ENCODE results near the gene CCDC40. TPM values are rescaled to one million over a fixed set of nuclear protein-coding genes. Genes with fewer than 3 reads are reported as not detected.

Gene CCDC40
- total RNA-seq, 1 donor from 2014 or later: 25.3 TPM

DNA sequence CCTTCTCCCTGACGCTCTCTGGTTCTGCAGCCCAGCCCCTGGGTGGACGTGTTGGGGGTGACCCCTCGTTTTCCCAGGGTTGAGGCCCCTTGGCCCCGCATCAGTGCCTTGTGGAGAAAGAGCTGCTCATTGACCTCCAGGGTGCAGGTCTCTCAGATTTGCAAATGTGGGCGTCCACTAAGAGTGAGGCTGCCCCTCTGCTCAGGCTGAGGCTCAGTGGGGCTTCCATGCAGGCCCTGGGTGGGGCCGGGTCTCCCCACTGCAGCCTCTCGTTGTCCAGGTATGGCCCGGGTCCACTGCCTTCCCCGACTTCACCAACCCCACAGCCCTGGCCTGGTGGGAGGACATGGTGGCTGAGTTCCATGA lies 74.0 kb downstream of the CCDC40 start:
- no peak for TF ChIP-seq CTCF (IDR thresholded peaks at IDR 0.05; ENCODE audit: partially characterized antibody, unreplicated experiment)
- peaks cover 15% of the 10 kb centered on the region for H3K36me3 Mint-ChIP-seq (ENCODE audit: unreplicated experiment)
- H3K9me3 Mint-ChIP-seq (ENCODE audit: unreplicated experiment): peaks cover 23% of the 10 kb centered on the region
- no peak for DNase-seq
- peaks cover 14% of the 10 kb centered on the region for H3K4me1 Mint-ChIP-seq (ENCODE audit: low read depth, unreplicated experiment)
- H3K27ac Mint-ChIP-seq (ENCODE audit: unreplicated experiment): no peak overlapping the region
- peaks cover 1% of the 10 kb centered on the region for H3K27me3 Mint-ChIP-seq (ENCODE audit: unreplicated experiment)
- H3K4me3 Mint-ChIP-seq (ENCODE audit: unreplicated experiment): no peak overlapping the region

GRCh38 chr17:80110927-80111701 lies 74.7 kb downstream of the CCDC40 start:
- no peak for DNase-seq
- no peak for TF ChIP-seq CTCF (IDR thresholded peaks at IDR 0.05; ENCODE audit: partially characterized antibody, unreplicated experiment)
- H3K9me3 Mint-ChIP-seq (ENCODE audit: unreplicated experiment): peaks cover 24% of the 10 kb centered on the region
- H3K36me3 Mint-ChIP-seq (ENCODE audit: unreplicated experiment): peaks cover 21% of the 10 kb centered on the region
- H3K27ac Mint-ChIP-seq (ENCODE audit: unreplicated experiment): no peak overlapping the region
- H3K4me3 Mint-ChIP-seq (ENCODE audit: unreplicated experiment): no peak overlapping the region
- H3K4me1 Mint-ChIP-seq (ENCODE audit: low read depth, unreplicated experiment): peaks cover 9% of the 10 kb centered on the region
- H3K27me3 Mint-ChIP-seq (ENCODE audit: unreplicated experiment): peaks cover 2% of the 10 kb centered on the region

DNA sequence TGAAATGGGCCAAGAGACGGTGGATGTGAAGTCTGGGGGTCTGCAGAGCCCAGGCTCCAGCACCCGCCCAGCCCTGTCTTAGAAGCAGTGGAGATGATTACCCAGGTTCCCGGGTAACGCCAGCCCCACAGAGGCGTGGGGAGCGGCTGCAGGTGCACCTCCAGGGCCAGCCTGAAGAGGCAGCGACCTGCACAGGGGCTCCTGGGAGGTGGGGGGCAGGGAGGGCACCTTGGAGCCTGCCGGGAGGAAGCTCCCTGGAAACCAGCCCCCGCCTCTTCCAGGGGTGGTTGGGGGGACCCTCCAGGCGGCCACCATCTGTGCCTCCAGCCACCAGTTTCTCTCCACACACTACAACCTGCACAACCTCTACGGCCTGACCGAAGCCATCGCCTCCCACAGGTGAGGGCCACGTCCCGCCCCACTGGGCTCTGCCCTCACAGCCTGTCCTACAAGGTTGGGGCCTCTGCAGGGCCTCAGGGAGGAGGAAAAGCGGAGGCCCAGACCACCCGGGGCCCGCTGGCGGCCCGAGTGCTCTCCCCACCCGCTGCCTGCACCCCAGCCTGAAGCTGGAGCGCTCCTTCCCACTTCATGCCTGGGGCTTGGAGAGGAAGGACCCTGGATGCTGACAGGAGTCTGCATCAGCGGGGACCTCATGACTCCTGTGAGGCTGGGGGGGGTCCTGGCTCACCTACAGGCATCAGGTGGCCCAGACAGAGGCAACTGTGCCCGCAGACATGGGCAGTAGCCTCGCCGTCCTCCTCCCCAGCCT lies 75.4 kb downstream of the CCDC40 start:
- Mint-ChIP-seq H3K36me3 (ENCODE audit: unreplicated experiment) (peaks cover 27% of the 10 kb centered on the region), H3K27ac (ENCODE audit: unreplicated experiment) (no peak overlapping the region), H3K4me1 (ENCODE audit: low read depth, unreplicated experiment) (peaks cover 11% of the 10 kb centered on the region), H3K4me3 (ENCODE audit: unreplicated experiment) (no peak overlapping the region), H3K27me3 (ENCODE audit: unreplicated experiment) (peaks cover 6% of the 10 kb centered on the region), H3K9me3 (ENCODE audit: unreplicated experiment) (peaks cover 29% of the 10 kb centered on the region)
- no peak for TF ChIP-seq CTCF (IDR thresholded peaks at IDR 0.05; ENCODE audit: partially characterized antibody, unreplicated experiment)
- DNase-seq: no peak

DNA sequence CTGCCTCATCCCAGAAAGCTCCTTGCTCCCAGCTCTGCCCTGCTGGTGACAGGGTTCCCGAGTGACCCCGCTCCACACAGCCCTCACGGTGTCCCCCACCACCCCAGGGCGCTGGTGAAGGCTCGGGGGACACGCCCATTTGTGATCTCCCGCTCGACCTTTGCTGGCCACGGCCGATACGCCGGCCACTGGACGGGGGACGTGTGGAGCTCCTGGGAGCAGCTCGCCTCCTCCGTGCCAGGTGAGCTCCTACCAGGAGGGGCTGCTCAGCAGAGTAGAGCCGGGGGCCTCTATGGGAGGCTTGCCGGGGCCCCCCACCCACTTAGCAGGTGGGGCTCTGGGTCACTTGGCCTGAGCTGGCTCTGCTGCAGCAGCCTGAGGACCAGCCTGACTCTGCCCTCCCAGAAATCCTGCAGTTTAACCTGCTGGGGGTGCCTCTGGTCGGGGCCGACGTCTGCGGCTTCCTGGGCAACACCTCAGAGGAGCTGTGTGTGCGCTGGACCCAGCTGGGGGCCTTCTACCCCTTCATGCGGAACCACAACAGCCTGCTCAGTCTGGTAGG lies 76.1 kb downstream of the CCDC40 start:
- TF ChIP-seq CTCF (IDR thresholded peaks at IDR 0.05; ENCODE audit: partially characterized antibody, unreplicated experiment): no peak
- no peak for DNase-seq

More for the DNA sequence above, 76.1 kb downstream of the CCDC40 start:
- no peak overlapping the region for H3K27ac Mint-ChIP-seq (ENCODE audit: unreplicated experiment)
- H3K27me3 Mint-ChIP-seq (ENCODE audit: unreplicated experiment): peaks cover 6% of the 10 kb centered on the region
- peaks cover 27% of the 10 kb centered on the region for H3K36me3 Mint-ChIP-seq (ENCODE audit: unreplicated experiment)
- peaks cover 33% of the 10 kb centered on the region for H3K9me3 Mint-ChIP-seq (ENCODE audit: unreplicated experiment)
- peaks cover 13% of the 10 kb centered on the region for H3K4me1 Mint-ChIP-seq (ENCODE audit: low read depth, unreplicated experiment)
- H3K4me3 Mint-ChIP-seq (ENCODE audit: unreplicated experiment): no peak overlapping the region

Data from glutamatergic neuron (in vitro differentiated cells).